Hematopoietic multipotent progenitor cell treated with erythropoietin and hydrocortisone succinate and interleukin-3 and kit ligand, for 15 days (in vitro differentiated cells): Measurements from ENCODE around the gene LPIN3.

Experiments used
- DNase-seq: peaks from one replicate; pipeline ENCODE4 v3.0.0-alpha.2; 2015; ENCODE audit warnings: low spot score

Gene LPIN3

DNA sequence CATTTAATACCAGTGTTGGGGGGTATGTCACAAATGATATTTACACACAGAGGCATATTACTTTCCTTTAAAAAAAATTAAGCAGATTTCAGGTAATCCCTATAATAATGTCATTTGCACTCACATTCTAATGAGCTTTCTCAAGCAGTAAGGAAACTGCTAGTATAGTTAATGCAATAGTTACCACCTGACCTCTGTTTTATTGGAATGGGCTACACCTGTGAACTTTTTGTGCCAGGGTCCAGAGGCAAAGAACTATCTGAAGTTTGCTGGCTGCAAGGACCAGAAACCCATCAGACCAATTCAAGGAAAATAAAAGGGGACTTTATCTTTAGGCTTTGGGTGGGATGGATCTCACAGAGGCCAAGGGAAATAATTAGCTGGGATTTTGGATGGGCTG is 20.2 kb upstream of the LPIN3 start:
- DNase-seq = no peak

DNA sequence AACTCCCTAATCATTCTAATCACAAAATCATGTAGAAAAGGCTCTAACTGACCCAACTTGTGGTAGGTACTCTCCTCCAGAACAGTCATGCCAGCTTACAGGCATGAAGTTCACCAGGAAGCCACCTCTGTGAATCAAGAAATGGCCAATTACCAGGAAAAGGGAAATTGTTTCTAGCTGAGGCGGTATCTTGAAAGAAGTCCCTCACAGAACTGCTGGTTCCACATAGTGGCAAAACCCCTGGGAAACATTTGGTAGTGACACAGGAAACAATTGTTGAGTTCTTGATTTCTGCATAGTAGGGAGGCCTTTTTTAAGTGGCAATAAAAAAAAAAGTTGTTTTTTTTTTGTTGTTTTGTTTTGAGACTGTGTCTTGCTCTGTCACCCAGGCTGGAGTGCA is 19.6 kb upstream of the LPIN3 start:
- DNase-seq = no peak

DNA sequence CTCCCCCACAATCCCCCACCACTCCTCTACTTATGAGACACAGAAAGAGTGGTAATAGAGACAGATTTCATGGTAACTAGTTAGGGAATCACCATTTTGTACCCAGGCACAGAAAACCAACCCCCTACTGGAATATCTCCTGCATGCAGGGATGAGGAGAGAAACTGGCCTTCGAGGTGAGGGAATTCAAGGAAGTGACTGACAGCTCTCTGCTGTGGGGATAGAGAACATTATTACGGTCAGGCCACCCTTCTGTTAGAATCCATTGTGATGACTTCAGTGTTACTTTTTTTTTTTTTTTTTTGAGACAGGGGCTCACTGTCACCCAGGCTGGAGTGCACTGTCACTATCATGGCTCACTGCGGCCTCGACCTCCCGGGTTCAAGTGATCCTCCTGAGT is 13.4 kb upstream of the LPIN3 start:
- DNase-seq = no peak

DNA sequence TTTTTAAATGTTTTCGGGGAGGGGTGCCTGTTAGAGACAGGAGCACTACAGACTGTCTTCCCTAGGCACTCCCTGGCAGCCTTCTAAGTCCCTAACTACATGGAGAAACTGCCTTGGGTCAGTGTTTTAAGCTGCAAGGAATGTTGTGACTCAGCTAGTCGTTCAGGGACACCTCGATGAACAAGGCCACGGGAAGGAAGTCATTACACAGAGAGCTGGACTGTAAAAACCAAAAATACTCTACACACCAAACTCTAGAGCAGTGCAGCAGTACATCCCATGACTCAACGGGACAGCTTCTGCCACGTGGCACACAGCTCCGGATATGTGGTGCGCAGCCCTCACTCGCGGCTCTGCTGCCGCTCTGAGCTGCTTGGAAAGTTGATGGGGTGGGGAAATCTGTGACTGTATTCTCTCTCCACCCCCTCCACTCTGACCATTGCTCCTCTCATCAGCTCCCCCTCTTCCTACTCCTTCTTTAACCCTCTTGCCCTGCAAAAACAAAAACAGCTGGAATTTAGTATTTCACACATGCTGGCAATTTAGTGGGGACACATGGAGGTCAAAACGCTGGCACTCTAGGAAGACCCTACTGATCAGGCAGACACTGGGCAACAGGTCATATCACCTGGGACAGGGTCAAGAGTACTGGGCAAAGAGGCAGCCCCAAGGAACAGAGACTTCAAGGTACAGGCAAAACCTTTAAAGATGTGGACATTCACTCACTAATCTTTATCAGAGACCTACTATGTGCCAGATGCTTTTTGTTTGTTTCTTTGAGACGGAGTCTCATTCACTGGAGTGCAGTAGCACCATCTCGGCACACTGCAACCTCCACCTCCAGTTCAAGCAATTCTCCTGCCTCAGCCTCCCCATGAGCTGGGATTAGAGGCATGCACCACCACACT is 10.9 kb upstream of the LPIN3 start:
- no peak for DNase-seq

DNA sequence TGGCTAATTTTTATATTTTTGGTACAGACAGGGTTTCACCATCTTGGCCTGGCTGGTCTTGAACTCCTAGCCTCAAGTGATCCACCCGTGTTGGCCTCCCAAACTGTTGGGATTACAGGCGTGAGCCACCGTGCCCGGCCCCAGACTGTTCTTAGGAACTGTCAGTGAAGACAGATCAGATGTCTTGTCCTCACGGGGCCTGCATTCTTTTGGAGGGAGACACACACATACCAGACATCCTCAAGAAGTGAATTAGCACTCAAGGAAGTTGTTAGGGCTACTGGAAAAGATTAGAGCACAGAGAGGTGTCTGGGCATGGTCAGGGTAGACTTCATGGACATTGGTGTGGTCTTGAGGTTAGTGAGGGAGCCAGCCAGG is 10.3 kb upstream of the LPIN3 start:
- no peak for DNase-seq

DNA sequence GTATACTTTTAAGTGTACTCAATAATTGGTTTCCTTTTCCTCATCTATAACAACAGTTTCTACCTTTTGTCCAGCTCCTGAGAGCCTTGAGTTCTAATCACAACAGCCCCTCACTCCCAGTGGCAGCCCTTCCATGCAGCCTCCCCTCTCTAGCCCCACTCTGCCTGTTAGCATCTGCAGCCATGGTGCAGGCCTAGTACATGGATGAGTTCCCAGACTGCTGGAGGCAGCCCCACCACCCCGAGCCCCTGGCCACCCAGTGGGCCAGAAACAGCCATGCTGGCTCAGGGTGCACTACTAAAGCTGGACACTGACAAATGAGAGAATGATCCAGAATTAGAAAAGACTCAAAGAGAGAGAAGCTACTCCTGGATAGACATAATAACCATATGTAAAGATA is 9.7 kb upstream of the LPIN3 start:
- no peak for DNase-seq

DNA sequence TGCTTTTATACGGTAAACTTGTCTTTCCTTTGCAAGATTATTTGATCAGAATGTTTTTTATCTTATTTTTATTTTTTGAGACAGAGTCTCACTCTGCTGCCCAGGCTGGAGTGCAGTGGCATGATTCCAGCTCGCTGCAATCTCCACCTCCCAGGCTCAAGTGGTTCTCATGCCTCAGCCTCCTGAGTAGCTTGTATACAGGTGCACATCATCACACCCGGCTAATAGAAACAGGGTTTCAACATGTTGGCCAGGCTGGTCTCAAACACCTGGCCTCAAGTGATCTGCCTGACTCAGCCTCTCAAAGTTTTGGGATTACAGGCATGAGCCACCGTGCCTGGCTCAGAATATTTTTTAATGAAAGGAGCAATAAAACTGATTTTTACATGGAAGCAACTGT is 8.9 kb upstream of the LPIN3 start:
- no peak for DNase-seq

DNA sequence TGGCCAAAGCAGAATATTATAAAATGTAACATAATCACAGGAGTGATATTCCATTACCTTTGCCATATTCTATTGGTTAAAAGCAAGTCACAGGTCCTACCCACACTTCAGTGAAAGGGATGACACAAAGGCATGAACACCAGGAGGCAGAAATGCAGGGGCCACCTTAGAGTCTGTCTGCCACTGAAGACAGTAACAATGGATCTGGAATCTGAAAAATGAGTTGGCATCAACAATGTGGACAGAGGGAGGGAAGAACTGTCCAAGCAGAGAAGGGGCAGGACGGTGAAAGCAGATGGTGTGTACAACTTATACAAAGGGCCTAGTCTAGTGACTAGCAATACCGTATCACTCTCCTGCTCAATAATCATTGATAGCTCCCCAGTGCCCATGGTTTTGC is 6.6 kb upstream of the LPIN3 start:
- no peak for DNase-seq

DNA sequence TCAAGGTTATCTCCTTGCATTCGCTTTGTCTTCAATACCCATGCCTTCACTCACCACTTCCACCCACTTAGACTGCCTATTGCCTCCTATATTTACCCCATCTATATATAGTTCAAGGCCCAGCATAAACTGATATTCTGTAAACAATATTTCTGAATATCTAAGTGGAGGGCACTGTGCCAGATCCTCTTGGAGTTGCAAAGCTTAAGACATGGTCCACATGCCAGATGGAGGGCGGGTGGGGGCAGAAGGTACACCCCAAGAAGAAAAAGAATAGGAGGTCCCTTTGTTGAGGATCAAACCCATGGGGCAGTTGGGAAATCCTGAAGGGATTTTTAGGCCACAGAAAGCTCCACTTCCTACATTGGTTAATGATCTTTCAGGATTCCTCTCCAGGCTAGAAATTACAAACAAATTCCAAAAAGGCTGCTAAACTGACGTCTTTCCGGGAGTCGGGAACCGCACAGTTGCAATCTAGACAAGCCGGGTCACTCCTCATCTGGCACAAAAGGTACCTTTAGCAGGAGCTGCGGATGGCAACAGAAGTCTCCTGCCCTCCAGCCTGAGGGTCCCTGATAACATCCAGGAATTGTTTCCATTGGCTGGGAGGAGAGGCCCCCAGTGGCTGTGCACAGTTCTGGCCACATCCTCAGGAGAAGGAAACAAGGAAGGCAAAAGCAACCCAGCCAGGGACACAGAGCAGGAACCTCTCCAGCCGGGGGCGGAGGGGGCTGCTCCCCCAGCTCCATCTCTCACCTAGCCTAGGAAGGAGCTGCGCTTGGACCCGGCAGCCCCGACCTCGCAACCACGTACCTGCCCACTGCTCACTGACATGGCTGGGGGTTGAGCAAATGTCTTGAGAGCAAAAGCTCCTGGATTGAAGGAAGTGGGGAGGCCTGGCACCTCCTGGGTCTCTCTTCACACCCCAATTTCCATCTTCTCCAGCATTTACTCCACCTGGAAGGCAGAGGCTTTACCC is 5.9 kb upstream of the LPIN3 start:
- no peak for DNase-seq

DNA sequence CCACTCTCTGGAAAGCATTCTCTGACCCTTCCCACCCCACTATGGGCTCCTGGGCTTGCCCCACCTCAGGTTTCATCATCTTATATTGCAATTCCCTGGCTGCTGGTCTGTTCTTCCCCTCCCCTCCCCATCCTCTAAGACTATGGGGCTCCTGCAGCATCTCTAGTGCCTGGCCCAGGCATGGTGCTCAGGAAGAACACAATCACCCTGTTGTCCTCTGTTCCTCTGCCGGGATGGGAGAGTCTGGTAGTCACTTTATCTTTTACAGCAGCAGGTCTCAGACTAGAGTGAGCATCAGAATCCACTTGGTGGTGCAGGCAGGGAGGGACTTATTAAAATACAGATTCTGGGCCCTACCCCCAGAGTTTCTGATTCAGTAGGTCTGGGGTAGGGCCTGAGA is 5.0 kb upstream of the LPIN3 start:
- no peak for DNase-seq

DNA sequence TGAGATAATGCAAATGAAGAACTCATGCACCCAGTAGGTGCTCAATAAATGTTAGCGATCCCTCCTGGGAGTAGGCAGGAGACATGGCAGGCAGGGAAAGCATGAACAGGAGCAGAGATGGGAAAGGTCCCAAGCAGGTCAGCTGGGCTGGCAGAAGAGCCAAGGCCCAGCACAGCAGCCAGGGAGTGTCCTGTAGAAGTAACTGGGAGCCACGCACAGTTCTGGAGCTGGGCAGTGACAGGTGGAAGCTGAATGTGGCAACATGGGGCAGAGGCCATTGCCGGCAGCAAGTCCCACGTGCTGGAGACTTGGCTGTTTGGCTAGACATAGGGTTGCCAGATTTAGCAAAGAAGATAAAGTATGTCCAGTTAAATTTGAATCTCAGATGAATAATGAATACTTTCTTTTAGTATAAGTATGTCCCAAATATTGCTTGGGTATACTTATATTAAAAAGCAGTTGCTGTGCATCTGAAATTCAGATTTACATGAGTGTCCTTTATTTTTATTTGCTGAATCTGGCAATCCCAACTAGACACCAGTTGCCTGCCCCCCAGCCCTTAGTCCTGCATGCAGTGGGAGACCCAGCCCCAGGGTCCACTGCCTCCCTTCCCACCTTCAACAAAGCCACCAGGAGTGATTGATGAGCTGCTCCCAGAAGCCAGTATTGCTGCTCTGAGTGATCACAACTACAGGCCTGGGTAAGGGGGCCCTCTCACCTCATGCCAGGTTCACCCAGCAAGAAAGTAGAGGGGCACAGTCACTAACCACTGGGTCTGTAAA is 3.7 kb upstream of the LPIN3 start:
- no peak for DNase-seq

DNA sequence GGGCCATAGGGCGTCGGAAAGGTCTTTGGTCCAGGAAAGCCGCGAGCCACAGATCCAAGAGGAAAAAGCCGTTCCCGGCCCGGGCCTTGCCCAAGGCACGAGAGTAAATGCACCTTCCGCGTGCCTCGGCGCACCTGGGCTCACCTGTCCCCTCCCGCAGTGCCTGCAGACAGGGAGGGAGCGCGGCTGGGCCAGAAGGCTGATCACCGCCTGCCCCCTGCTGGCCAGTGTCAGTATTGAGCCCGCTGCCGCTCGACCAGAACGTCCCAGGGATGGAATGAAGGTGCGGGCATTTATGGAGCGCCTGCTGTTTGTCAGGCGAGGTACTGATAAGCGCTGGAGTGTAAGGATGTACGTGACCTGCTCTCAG is 679 bp upstream of the LPIN3 start:
- DNase-seq = peak; percentile 80

DNA sequence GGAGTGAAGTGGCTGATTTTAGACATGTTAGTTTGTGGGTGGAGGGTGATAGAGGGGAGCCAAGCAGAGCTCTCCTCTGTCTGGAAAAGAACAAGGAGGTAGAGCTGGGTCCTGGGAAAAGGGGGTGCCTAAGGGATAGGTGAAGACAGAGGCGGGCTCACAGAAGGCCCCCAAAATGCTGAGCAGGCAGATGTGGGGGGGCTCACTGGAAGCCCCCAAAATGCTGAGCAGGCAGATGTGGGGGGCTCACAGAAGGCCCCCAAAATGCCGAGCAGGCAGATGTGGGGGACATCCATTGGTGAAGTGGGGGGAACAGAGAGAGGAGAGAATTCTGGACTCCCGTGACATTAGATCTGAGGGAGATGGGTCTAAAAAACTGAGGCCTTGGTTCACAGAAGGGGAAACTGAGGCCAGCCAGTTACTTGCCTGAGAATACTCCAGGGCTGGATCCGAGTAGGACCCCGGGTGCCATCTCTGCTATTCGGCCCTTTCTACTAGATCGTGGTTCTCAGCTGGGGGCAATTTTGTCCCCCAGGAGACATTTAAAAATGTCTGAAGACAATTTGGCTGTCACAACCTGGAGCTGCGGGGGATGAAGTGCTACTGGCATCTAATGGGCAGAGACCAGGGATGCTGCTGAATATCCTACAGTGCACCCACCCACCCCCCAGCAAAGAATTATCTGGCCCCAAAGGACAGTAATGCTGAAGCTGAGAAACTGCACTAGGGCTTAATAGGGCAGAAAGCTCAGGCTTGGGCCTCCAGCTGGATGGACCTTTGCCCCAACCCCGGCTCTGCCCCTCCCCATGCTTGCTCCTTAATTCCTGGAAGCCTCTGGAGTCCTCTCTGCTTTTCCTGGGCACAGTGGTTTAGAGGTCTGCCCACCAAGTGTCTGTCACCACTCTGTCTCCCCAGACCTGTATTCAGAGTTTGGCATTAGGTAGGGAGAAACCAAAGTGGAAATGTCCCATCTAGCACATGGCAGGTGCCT is 2.1 kb downstream of the LPIN3 start:
- no peak for DNase-seq

DNA sequence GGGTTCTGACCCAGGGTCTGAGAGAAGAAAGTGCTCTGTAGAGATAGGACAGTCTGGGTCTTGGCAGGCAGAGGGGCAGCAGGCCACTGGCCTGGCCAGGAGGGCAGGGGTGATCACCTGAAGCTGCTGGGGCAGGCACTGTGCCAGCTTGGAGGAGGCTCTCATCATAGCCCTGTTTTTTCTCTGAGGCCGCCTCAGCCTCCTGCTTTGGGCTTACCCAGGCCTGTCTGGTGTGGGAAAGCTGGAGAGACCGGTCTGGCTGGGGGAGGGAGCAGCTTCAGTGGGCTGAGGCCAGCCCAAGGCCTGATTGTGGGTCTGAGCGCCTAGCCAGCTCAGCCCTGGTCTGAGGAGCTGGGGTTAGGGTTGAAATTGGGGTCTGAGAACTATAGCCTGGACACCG is 3.9 kb downstream of the LPIN3 start:
- DNase-seq = no peak

DNA sequence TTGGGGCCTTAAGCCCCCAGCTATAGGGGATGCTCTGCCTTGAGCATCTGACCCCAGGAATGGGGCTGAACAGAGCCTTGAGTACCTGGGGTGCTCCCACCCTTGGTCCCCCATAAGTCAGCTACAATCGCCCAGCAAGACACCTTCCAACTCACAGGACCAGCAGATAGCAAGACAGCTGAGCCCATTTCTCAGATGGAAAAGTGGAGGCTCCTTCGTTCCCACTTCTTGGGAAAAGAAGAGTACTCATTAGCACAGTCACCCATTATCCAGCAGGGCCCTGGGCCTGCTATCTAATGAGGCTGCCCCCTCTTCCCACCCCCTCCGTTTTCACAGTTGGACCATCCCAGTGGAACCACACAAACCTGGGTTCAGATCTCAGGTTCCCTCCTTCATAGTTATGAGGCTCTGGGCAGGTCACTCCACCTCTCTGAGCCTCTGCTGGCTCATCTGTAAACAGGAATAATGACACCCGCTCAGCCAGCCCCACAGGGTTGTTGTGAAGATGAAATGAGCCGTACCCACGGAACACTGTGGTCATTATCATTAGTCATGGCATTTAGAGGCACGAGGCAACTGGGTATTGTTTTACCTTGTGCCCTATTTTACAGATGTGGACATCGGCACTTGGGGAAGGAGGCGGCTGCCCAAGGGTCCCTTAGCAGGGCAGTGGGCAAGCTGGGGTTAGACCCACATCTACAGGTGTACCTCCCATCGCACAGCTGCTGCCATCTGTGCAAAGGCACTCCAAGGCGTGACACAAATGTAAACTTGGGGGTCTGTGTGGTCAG is 4.5 kb downstream of the LPIN3 start:
- no peak for DNase-seq

DNA sequence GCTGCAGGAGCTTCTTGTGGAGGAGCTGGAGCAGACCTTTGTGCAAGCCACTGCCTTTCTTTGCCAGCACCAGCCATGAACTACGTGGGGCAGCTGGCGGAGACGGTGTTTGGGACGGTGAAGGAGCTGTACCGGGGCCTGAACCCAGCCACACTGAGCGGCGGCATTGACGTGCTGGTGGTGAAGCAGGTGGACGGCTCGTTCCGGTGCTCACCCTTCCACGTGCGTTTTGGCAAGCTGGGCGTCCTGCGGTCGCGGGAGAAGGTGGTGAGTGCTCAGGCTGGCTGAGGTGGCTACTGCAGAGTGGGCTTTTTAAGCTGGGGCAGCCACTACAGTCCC is 5.1 kb downstream of the LPIN3 start:
- DNase-seq = no peak

DNA sequence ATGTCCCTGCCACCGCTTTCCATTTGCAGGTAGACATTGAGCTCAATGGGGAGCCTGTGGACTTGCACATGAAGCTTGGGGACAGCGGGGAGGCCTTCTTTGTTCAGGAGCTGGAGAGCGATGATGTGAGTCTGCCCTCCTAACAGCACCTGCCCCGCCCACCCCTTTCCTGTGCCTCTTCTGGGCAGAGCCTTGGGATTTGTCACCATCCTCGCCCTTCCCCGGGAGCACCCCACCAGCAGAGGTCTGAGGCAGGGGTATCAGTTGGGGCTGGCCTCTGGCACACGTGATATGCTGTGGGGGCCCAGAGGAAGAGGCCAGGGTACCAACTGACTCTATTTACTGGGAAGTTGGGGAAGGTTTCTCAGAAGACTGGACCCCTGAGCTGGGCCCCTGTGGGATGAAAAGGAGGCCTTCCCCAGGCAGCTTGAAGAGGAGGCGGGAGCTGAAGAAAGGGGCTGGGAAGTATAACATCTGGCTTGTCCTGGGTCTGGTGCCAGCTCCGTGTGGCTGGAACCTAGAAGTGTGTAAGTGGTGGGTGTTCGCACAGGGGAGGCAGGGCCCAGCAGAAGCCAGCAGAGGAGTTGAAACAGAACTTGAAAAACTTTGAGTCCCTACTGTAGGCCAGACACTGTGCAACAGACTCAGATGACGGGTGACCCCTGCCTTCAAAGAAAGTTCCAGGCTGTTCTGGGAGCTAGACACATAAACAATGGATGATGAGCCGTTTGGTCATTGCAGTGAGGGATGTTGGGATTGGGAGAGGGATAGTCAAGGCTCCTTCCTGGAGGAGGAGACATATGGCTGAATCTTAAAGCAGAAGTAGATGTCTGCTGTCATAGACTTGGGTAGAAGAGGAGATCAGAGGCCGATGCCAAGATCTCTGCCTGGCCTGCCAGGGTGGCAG is 7.2 kb downstream of the LPIN3 start:
- no peak for DNase-seq

DNA sequence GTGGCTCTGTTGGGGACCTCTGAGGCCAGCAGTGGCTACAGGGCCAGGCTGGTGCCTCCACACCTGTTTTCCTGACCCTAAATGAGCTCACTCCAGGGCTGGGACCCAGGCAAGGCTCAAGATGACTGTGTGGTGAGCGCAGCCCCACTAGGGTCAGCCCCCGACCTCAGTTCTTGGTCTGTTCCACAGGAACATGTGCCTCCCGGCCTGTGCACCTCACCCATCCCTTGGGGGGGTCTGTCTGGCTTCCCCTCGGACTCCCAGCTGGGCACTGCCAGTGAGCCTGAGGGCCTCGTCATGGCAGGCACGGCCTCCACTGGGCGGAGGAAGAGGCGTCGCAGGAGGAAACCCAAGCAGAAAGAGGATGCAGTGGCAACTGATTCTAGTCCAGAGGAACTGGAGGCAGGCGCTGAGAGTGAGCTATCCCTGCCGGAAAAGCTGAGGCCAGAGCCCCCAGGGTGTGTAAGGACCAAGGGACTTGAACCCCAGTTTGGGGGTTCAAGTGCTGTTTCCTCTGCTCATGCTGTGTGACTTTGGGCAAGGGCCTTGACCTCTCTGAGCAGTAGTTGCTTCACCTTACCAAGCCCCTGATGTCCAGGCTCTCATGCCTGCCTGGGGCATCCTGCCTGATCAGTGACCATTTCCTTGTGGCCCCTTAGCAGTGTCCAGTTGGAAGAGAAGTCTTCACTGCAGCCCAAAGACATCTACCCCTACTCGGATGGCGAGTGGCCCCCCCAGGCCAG is 8.0 kb downstream of the LPIN3 start:
- no peak for DNase-seq

DNA sequence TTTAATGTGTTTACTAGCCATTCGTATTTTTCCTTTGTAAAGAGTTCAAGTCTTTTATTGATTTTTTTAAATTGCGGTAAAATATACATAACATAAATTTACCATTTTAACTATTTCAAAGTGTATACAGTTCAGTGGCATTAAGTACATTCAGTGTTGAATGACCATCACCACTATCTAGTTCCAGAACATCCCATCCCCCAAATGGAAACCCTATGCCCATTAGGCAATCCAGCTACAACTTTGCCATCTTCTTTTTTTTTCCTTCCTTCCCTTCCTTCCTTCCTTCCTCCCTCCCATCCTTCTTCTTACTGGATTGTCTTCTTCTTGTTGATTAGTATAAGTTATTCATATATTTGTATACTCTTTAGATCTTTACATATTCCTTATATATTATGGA is 8.6 kb downstream of the LPIN3 start:
- DNase-seq = no peak
